ENCODE measurements around the gene TMTC2.
"Not testable (repeated sequence)": the region's sequence is repeated elsewhere in the genome, so short reads cannot be mapped to it uniquely, and the experiment has no call there.

TMTC2 gene

DNA sequence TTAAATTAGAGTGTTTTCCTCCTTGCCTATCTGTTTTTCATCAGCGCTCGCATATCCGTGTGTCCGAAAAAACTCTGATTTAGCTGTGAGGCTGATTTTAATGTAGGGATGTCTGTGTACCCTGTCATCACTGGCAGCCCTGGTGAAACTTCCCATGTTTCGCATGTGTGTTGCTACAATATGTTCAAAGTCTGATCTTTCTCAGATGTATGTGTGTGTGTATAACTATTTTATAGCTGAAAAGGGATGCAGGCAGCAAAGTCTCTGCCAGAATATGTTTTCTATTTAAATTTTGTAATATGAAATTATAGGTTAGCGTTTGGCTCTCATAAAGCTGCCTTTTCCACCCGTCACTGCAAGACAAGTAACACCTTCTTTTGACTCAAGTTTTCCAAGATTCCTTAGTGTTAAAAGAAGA is 154.8 kb downstream of the TMTC2 start:
- H3K4me3 ChIP-seq (replicated peaks; ENCODE audit: low read depth, low read length): no peak overlapping the region
- no peak for DNase-seq (ENCODE audit: extremely low read depth, low read depth)
- TF ChIP-seq, protein P1, sequence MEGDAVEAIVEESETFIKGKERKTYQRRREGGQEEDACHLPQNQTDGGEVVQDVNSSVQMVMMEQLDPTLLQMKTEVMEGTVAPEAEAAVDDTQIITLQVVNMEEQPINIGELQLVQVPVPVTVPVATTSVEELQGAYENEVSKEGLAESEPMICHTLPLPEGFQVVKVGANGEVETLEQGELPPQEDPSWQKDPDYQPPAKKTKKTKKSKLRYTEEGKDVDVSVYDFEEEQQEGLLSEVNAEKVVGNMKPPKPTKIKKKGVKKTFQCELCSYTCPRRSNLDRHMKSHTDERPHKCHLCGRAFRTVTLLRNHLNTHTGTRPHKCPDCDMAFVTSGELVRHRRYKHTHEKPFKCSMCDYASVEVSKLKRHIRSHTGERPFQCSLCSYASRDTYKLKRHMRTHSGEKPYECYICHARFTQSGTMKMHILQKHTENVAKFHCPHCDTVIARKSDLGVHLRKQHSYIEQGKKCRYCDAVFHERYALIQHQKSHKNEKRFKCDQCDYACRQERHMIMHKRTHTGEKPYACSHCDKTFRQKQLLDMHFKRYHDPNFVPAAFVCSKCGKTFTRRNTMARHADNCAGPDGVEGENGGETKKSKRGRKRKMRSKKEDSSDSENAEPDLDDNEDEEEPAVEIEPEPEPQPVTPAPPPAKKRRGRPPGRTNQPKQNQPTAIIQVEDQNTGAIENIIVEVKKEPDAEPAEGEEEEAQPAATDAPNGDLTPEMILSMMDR (IDR thresholded peaks at IDR 0.05; ENCODE audit: low read depth, low read length, missing control alignments): no peak

DNA sequence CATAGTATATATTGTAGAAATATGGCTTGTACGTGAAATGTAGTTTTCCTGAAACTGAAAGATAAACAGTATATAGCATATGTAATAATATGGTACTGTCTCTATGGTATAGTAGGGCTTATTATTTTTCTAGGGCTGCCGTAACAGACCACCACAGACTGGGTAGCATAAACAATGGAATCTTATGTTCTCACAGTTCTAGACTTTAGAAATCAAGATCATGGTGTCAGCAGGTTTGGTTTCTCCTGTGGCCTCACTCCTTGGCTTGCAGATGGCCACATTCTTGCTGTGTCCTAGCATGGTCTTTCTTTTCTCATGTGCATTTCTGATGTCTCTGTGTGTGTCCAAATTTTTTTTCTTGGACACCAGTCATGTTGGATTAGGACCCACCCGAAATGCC is 155.8 kb downstream of the TMTC2 start:
- TF ChIP-seq, protein P1 (IDR thresholded peaks at IDR 0.05; ENCODE audit: low read depth, low read length, missing control alignments): no peak
- no peak for DNase-seq (ENCODE audit: extremely low read depth, low read depth)
- H3K4me3 ChIP-seq (replicated peaks; ENCODE audit: low read depth, low read length): no peak overlapping the region

DNA sequence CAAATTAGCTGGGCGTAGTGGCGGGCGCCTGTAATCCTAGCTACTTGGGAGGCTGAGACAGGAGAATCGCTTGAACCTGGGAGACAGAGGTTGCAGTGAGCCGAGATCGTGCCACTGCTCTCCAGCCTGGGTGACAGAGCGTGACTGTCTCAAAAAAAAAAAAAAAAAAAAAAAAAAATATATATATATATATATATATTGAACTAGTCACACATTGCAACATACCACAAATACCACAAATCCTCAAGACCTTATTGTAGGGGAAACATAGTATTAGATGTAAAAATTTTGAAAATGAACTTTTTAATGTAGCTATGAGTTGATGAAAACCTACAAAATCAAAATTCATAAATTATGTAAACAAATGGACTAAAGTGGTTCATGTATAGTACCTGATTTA is 158.4 kb downstream of the TMTC2 start:
- not testable (repeated sequence) for H3K4me3 ChIP-seq (replicated peaks; ENCODE audit: low read depth, low read length); DNase-seq (ENCODE audit: extremely low read depth, low read depth)

DNA sequence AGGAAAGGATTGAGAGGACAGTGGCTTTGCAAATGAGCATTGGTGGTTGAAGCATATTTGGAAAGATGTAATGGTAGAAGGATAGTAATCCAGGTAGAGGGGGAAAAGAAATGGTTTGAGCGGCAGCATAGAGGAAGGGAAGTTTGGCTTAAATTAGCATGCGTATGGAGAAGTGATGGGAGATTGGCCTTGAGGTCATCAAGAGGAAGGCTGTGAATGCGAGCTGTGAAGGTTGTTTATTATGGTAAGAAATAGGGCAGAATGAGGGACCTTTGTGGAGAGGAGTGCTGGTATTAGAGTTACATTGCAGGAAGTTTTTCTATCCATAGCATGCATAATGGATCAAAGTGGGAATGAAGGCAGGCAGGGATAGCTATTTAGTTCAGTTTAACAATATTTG is 162.1 kb downstream of the TMTC2 start:
- H3K4me3 ChIP-seq (replicated peaks; ENCODE audit: low read depth, low read length): no peak overlapping the region
- DNase-seq (ENCODE audit: extremely low read depth, low read depth): no peak
- TF ChIP-seq, protein P1 (IDR thresholded peaks at IDR 0.05; ENCODE audit: low read depth, low read length, missing control alignments): no peak

DNA sequence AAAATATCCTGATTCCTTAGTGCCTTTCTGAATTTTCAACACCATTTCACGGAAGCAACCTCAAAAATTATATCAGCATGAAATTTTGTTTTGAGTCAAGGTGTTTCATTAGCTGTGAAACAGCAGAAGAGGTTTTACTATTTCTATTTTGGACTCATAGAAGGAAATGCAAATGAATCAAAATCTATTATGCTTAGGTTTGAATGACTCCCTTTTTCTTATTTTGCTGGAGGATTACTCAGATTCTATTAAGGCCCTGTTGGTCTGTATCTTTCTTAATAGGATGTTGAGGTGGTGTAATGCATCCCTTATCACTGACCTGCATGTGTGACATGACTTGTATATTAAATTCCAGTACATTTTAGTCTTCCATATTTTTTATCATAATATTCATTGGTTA is 165.8 kb downstream of the TMTC2 start:
- H3K4me3 ChIP-seq (replicated peaks; ENCODE audit: low read depth, low read length): no peak overlapping the region
- DNase-seq (ENCODE audit: extremely low read depth, low read depth): no peak
- TF ChIP-seq, protein P1 (IDR thresholded peaks at IDR 0.05; ENCODE audit: low read depth, low read length, missing control alignments): no peak

DNA sequence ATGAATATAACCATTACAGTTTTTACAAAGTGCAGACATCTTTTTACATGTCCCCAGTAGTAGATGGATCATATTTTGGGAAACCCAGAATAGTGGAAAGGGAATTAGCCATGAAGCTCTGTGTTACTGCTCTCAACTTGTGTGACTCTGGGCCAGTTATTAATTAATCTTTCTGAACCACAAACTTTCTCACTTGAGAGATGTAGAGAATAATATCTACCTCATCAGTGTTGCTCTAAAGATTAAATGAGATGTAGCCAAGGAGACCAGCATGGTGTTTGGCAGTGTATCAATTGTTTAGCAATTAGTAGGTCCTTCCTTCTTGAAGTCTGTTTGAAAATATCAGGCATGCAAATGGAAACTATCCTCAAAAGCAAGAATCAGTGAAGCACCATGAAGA is 169.2 kb downstream of the TMTC2 start:
- H3K4me3 ChIP-seq (replicated peaks; ENCODE audit: low read depth, low read length): no peak overlapping the region
- TF ChIP-seq, protein P1 (IDR thresholded peaks at IDR 0.05; ENCODE audit: low read depth, low read length, missing control alignments): no peak
- DNase-seq (ENCODE audit: extremely low read depth, low read depth): no peak

DNA sequence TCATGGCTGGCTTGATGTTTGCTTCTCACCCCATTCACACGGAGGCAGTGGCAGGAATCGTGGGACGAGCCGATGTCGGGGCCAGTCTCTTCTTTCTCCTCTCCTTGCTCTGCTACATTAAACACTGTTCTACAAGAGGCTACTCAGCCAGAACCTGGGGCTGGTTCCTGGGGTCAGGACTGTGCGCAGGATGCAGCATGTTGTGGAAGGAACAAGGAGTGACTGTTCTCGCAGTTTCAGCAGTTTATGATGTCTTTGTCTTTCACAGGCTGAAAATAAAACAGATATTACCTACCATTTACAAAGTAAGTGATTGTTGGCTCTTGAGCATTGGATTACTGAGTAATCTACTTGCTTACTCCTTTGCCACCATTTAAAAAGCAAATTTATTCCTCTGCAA is 170.6 kb downstream of the TMTC2 start:
- no peak overlapping the region for H3K4me3 ChIP-seq (replicated peaks; ENCODE audit: low read depth, low read length)
- DNase-seq (ENCODE audit: extremely low read depth, low read depth): no peak
- TF ChIP-seq, protein P1 (IDR thresholded peaks at IDR 0.05; ENCODE audit: low read depth, low read length, missing control alignments): no peak

All from HFF-Myc (cell line).